ENCODE measurements around the gene PCYT2.

DNA sequence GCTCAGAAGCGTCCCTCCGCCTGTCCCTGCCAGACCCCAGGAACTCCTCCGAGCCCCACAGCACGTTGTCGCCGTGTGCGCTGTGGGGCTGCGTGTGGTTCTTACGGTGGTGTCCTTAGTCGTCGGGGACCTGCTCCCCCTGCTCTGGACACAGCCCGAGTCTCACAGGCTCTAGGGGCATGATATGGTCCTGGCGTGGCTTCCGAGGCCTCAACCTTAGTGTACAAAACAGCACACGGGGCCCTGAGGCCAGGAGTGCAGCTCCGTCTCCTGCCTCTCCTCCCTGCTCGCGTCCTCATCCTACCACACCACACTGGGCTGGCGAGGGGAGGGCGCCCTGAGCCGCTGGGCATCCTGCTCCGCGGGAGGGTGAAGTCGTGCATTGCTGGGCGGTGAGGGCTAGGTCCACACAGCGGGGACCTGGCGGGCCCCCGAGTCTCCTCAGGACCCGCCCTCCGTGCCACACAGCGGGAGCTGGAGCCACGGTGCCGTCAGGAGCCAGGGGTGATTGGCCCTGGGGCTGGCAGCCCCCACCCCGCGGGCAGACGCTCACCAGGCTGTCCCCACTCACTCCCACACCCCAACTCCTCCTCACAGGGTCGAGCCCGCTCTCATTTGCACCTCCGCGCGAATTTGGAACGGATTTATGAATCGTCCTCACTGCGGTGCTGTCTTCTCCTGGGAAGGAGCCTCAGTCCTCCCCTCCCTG lies 17.5 kb upstream of the PCYT2 start:
- TF ChIP-seq, protein P1, sequence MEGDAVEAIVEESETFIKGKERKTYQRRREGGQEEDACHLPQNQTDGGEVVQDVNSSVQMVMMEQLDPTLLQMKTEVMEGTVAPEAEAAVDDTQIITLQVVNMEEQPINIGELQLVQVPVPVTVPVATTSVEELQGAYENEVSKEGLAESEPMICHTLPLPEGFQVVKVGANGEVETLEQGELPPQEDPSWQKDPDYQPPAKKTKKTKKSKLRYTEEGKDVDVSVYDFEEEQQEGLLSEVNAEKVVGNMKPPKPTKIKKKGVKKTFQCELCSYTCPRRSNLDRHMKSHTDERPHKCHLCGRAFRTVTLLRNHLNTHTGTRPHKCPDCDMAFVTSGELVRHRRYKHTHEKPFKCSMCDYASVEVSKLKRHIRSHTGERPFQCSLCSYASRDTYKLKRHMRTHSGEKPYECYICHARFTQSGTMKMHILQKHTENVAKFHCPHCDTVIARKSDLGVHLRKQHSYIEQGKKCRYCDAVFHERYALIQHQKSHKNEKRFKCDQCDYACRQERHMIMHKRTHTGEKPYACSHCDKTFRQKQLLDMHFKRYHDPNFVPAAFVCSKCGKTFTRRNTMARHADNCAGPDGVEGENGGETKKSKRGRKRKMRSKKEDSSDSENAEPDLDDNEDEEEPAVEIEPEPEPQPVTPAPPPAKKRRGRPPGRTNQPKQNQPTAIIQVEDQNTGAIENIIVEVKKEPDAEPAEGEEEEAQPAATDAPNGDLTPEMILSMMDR (optimal IDR thresholded peaks at IDR 0.05 in 1 of 3, IDR thresholded peaks at IDR 0.05 in 1 of 3, conservative IDR thresholded peaks at IDR 0.05 in 1 of 3; ENCODE audit: extremely low read depth in 1 of 3, insufficient read depth in 2 of 3, low read length in 3 of 3) = no peak
- TF ChIP-seq EZH2 (IDR thresholded peaks at IDR 0.05; ENCODE audit: low read length) = no peak

Data from keratinocyte (primary cell).